Inferior parietal cortex (tissue), 1 donor: ENCODE results near the gene ZMPSTE24.

Experiments
- DNase-seq: peaks from one replicate; pipeline ENCODE4 v3.0.0-alpha.2; 2016; ENCODE audit errors: extremely low spot score

The ZMPSTE24 gene

DNA sequence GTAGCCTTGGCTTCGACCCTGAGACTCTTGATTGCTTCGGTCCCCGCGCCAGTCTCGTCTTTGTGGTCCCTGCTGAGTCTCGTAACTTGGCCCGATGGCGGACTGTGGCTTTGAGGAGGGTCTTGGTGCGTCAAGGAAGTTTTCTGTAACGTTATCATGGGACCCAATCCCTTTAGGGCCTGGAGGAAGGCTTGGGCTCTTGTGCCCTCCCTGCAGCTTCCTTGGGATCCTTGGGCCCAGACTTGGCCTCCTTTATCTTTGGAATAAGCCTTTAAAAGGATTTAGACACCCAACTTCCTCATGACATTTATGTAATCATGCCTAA lies 371 bp downstream of the ZMPSTE24 start:
- no peak for DNase-seq

DNA sequence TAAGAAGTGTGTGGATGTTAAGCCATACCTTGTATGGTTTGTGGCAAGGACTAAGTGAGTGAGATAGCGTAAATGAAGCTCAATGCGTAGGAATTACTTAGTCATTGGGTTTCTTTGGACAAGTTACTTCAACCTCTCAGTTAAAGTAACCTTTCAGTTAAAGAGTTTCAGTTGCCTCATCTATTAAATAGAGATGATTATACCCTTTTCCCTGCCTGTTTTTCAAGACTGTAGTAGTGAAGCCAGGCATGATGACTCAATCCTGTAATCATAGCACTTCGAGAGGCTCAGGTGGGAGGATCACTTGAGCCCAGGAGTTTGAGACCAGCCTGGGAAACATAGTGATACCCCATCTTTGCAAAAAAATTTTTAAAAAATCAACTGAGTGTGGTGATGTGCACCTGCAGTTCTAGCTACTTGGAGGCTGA lies 6.3 kb downstream of the ZMPSTE24 start:
- no peak for DNase-seq

DNA sequence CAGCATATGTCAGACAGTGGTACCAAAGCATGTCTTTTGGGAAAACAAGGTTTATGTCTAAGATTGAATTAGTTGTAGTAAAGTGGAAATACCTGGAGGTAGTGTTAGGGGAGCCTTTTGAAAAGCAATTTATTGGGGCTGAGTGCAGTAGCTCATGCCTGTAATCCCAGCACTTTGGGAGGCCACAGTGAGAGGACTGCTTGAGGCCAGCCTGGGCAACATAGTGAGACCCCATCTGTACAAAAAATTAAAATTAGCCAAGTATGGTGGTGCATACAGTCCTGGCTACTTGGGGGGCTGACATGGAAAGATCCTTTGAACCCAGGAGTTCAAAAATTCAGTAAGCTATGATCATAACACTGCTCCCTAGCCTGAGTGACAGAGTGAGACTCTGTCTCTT lies 7.3 kb downstream of the ZMPSTE24 start:
- DNase-seq, result no peak

DNA sequence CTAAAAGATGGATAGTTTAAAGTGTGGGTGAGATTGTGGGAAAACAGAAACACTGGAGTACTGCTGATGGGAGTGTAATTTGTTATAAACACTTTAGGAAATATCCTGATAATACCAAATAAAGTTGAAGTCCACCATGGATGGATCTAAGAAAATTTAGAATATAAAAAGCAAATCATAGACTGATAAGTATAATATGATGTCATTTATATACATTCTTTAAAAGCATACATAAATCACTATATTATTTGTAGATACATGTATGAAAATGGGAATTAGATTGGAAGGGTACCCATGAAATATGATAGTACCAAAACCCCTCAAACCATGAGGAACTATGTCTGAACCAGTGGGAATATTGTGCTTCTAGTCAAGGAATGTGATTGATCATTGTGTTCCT lies 7.9 kb downstream of the ZMPSTE24 start:
- no peak for DNase-seq

DNA sequence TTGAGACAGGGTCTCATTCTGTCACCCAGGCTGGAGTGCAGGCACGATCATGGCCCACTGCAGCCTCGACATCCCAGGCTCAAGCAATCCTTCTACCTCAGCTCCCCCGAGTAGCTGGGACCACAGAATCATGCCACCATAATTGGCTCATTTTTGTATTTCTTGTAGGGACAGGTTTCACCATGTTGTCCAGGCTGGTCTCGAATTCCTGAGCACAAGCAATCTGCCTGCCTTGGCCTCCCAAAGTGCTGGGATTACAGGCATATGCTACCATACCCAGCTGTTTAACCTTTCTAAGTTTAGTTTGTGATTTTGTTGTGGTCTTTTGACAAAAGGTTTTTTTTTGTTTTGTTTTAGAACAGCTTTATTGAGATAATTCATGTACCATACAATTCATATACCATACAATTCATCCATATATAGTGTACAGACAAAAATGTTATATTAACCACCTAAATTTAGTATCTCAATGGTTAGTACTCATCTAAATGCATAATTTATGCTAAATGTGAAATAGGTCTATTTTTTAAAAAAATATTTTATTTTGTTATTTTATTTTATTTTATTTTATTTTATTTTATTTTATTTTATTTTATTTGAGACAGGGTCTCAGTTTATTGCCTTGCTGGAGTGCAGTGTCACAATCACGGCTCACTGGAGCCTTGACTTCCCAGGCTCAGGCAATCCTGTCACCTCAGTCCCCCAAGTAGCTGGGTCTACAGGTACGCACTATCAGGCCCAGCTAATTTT lies 8.9 kb downstream of the ZMPSTE24 start:
- no peak for DNase-seq

DNA sequence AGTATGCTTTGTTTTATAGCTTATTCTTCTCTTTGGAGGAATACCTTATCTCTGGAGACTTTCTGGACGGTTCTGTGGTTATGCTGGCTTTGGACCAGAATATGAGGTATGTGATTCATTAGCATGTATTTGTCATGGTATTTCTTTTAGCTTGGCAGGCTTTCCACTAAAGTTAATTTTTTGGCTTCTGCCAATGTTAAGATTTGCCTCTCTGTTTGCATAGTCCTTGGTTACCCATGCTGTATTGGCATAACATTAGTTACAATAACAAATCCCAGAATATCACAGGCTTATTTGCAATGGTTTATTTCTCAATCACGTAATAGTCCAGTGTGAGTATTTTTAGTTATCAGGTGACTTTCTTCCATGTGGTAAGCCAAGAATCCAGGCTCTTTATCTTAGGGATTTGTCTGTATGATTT lies 9.7 kb downstream of the ZMPSTE24 start:
- DNase-seq, result no peak

DNA sequence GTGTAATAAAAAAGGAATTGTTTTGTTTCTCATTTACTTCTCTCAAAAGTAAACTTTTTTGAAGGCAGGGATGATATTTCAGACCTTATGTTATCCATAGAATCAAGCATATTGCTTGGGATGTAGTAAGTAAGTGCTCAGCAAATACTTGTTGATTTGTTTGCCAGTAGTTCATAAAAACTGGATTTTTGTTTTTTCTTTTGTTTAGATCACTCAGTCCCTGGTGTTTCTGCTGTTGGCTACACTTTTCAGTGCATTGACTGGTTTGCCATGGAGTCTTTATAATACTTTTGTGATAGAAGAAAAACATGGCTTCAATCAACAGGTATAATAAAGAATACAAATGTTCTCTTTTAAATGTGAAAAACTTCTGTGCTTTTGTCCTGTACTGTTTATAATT lies 10.2 kb downstream of the ZMPSTE24 start:
- no peak for DNase-seq

DNA sequence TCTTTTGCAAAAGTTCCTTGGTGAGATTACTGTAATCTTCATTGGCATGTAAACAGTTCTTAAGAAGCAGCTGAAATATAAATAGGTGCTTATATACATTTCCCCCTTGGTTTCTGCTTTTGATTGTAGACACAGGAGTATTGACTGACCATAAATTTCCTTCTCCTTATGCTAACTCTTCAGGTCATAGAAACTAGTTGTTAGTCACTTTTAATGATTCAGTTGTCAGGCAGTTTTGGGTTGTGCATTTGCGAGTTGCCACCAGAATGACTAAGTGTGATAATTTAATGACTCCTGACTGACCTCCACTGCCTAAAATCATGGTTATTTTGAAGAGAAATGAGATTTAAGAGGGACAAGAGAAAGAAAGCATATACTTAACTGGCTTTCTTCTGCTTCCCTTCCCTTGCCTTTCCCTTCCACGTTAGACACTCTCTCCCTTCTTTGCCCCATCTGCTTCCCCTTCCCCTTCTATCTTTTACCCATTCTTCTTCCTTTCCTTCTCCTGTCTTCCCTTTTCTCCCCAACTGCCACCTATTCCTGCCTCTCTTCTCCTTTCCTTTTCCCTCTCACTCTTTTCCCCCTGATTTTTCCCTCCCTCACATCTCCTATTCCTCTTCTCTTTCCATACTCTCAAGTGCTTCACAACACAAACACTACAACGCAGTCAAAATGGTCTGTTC lies 12.3 kb downstream of the ZMPSTE24 start:
- no peak for DNase-seq

DNA sequence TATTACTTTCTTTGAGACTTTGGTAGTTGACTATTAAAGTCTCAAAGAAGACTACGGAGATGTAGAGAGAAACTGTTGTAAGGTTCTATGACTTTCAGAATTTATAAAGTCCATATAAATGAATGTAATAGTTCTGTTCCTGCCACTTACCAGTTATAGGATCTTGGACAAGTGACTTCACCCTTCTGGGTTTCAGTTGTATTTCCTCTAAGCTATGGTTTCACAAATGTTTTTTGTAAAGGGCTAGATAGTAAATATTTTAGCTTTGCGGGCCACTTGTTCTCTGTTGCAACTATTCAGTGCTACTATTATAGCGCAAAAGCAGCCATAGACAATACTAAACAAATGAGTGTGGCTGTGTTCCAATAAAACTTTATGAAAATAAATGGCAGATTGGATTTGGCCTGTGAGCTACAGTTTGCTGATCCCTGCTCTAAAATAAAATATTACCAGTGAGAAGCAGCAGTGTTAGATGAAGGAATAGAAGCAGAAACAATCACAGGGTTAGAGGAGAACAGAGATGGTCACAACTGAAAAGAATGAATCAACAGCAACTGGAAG lies 14.7 kb downstream of the ZMPSTE24 start:
- no peak for DNase-seq

DNA sequence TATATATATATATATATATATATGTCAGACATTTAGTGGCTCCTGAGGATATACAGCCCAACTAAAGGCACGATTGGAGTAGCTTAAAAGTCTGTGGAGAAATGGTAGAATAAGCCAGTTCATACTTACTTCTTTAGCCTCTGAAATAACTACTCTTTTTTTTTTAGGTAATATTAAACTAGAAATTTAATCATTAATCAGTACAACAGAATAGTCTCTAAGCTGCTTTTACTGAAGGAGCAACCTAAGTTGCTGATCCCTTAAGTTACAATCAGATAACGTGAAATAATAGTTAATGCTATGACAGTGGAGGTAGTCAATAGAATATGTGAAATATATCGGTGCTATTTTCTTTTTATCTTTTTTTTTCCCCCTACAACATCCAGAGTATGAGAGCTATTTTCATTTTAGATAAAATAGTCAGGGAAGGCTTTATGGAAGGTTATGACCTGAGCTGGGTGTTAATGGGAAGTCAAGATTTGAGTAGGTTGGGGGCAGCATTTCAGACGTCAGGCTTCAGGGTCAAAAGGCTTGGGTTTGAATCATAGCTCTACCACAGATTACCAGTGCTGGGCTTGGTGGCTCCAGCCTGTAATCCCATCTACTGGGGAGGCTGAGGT lies 15.6 kb downstream of the ZMPSTE24 start:
- DNase-seq, result no peak

DNA sequence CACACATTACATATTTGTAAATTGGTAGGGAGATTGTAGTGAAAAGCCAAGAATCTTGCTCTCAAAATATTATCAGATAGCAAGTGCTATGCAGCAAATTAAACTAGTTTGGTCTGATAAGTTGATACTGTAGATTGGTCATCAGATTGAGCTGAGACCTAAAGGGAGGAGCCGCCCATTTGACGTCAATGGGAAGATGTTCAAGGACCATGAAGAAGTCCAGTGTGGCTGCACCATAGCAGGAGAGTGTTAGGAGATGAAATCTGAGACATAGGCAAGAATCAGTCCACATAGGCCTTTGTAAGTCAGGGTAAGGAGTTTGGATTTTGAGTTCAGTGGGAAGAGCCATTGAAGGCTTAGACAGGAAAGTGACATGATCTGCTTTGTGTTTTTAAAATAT lies 16.3 kb downstream of the ZMPSTE24 start:
- no peak for DNase-seq

DNA sequence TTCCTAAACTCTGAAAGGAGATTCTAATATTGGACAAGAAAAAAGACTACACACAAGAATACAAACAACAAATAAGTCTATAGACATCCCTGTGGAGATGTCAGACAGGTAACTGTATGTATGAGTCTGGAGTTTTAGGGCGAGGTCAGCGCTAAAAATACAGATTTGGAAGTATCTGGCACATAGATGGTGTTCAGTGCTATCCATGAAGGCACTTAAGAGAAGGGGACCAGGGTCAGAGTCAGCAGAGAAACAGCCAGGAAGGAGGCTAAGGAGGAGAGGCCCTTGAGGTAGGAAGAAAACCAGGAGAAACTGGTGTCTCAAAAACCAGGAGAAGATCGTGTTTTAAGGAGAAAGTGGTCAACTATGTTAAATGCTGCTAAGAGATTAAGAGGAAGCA lies 18.1 kb downstream of the ZMPSTE24 start:
- no peak for DNase-seq

DNA sequence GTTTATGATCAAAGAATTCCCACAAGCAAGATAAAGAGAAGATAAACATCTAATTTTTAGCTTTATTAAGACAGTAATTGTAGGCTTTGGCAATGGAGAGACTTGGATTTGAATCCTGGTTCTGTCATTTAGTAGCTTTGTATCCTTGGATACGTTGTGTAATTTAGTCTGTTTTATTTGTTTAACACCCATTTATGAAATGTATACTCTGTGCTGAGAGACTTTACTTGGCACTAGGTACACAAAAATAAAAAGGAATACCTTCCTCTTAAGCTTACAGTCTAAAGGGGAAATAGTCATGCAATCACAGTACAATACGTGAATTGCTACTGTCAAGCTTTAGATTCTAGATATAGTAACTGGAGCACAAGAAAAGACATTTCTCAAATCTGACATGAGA lies 23.8 kb downstream of the ZMPSTE24 start:
- DNase-seq, result no peak

DNA sequence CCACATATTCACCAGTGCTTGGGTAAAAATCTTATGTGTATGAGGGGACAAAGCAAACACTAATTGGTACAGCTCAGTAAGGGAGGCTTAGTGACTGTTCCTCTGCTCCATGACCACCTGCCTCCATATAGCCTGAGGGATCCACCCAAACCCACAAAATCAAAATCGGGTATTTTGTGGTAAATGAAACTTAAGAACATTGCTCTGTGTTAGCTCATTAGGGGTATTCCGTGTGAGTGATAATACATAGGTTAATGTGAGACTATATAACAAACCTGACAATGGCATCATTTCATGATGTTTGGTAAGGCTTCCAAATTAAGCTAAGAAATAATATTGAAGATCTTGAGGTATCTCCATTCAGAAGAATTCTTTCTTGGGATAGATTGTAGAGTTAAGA lies 33.3 kb downstream of the ZMPSTE24 start:
- DNase-seq, result no peak

DNA sequence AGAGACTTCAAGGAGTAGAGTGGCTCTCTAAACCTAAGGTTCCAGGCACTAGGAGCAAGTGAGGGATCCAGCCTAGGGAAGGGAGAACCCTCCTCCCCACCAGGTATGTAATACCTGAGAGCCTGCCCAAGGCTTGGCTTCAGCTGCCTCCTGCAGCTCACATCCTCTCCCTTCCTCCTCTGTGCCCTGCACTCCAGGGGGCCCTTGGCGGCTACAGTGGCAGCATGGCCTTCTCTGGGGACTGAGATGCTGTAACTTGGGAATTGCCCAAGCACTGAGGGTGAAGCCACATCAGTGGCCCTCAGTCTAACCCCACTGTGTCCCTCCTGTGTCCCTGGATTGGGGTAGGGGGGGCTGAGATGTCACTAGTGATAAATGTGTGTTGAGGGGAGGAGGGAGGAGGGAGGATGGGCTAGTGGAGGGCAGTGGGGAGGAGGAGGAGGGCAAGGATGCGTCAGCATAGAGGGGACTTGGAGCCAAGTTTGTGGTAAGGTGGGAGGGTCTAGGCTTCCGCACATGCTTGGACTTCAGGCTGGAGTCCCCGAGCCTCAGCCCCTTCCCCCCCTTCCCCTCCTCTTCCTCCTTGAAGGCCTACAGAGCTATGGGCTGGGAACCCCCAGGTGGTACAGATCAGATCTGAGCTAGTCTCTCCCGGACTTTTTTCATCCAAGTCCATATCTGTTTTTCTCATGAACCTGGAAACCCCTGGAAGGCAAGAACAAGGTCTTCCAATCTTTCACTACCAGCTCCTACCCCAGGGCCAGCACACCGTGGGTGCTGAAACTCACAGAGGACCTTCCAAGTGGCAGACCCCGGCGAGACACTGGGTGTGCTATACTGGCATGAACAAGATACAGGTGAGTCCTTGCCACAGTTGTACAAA lies 41.6 kb downstream of the ZMPSTE24 start:
- no peak for DNase-seq

DNA sequence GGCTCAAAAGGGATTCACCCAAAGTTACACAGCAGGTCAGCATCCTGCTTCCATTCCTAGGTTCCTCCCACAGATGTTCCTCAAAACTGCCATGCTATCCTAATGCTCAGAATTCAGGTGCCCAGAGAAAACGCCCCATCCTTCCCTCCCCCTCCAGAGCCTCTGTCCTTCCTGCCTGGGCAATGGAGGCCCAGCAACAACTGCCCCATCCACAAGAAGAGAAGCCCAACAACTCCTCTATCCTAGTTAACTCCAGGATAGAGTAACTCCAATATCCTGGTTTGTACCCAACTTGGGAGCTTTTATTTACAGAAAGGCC lies 42.2 kb downstream of the ZMPSTE24 start:
- no peak for DNase-seq

DNA sequence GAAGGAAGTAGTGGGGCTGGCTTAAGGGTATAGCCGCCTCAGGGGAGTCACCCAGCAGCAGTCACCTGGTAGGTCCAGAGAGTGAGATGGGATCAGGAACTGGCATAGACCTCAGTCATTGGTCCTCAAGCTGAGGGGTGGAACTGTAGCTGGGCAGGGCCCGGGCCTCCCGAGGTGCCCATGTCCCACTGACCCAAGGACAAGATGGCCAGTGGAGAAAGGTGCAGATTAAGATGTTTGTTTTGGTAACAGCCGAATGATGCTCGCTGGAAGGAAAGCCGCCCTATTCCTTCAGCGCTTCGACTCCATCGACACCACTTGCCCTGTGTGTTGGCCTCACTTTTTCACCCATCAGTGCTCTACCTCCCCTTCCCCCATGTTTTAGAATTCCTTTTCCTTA lies 42.6 kb downstream of the ZMPSTE24 start:
- DNase-seq, result no peak

DNA sequence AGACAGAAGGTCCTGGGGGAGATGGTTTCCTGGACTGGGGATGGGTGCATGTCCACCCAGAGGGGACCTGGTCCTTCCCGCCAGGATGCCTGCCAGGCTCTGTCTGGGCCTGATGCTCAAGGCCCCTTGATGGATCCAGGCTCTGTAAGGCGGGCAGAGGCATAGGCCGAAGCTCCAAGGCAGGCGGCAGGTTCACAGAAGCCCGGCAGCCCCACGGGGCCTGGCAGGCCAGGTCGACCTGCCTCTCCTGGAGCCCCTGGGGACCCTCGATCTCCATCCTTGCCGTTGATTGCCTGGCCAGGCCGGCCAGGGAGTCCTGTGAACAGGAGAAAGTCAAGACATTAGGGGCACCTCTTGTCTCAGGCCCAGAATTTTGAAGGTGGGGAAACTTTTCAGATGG lies 43.0 kb downstream of the ZMPSTE24 start:
- DNase-seq, result no peak

DNA sequence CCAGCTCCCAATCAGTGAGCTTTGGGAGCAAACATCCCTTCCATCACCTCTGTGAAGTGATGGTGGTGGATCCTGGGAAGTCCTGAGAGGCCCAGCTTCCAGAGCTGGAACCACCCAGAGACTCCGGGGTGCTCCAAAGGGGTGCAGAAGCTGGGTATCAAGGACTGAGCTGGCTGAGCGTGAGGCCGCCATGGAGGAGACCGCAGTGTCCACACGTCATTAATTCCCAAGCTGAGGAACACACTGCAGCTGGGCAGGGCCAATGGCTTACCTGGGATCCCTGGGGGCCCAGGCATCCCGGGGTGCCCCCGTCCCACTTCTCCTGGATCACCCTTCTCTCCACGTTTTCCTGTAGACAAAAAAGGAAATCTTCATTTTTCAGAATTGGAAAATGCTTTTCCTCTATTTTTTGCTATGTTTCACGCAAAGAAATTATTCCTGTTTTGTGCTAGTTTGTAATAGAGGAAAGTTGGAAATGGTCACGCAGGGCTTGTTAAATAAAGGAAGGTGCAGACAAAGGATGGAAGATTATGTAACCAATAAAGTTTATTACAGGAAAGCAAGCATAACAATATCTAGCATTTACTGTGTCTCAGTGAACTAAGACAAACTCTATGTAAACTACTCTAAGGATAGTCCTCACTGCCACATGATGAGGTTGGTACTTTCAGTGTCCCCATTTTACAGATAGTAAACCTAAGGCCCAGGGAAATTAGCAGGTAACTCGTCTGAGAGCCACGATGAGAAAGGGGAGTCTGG lies 43.7 kb downstream of the ZMPSTE24 start:
- DNase-seq, result no peak

DNA sequence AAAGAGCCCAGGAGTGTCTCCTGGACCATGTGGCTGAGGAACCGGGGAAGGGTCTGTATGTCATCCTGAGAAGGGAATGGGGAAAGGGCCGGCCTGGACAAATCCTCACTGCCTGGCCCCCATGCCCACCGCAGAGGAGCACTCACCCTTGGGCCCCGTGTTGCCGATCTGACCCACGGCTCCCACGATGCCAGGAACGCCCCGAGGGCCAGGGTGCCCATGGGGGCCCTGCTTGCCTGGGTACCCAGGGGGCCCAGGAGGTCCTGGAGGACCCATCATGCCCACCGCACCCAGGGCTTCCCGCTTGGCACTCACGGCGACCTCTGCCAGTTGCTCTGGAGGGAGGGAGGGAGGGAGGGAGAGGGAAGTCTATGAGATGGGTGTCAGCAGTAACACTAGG lies 44.4 kb downstream of the ZMPSTE24 start:
- DNase-seq, result no peak

DNA sequence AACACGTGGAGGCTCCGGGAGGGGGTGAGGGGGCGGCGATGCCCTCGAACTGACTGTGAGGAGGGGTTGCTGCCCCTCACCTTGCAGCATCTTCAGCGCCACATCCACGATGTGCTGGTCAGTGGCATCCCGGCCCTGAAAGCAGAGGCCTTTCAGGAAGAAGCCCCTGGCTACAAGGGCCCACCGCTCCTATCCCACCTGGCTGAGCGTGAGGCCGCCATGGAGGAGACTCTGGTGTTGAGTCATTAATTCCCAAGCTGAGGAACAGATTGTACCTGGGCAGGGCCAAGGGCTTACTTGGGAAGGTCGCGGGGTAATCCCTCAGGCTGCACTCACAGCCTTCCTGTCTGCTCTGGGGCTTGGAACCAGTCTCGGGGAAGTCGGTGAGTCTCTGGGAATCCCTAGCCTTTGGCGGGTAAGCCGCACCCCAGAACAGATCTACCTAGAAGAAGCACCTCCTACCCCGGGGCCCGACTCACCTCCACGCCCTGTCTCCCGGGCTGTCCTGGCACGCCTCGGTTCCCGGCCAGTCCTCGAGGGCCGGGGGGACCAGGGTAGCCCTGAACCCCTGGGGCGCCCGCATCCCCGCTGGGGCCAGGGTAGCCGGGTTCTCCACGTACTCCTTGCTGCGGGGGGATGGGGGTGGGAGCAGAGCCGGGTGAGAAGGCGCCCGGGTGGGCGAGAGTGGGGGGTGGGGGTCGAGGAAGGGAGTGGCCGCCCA lies 45.2 kb downstream of the ZMPSTE24 start:
- no peak for DNase-seq
